Inferior parietal cortex (tissue), 1 donor: ENCODE results near the gene SPATA6L.

Experiments
- DNase-seq: peaks from one replicate; pipeline ENCODE4 v3.0.0-alpha.2; 2016; ENCODE audit errors: extremely low spot score

The SPATA6L gene, protein sequence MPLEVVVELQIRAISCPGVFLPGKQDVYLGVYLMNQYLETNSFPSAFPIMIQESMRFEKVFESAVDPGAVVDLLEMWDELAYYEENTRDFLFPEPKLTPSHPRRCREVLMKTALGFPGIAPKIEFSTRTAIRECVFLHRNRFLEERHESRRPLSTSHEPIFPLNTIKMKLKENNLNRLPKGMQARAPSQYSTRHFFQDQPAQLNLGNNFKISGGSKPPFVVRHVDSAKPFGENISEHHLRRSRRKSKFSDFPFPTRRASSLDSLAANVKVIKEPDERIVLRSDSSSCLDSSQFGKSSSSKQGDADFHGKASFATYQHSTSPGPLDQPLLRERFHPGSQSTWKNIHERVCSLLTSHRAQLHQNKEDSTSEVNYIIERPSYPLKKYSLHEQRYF

DNA sequence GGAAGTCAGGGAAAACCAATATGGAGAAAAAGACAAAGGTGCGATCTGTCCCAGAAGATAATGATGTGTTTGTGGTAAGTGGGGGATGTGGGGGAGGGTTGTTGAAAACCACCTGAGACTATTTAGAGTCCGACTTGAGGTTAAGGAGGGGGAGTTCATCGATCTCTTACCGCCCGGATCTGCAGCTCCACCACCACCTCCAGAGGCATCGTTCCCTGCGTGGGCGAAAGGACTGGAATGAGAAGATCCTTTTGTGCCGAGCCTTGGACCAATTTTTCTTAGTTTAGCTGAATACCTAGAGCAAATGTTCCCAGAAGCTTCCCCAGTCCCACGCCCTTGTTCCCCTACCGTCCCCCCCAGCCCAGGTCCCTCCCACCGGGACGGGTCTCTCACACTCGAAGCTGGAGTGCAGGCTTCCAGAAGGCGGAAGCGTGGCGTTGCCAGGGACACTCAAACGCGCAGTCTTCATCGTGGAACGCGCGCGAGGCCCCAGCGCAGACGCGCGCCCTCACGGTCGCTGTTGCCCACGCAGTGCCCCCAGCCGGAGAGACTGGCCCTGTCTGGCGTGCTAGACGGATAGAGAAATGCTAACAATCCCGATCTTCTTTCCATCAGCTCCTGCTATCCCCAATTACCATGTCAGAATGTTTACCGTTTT is at the start of gene SPATA6L:
TSS of gene SPATA6L (minus strand) at position 439 of the 658 bp plus-strand sequence. CDS start at position 209, 230 bp downstream.
- peak; percentile 56 for DNase-seq

DNA sequence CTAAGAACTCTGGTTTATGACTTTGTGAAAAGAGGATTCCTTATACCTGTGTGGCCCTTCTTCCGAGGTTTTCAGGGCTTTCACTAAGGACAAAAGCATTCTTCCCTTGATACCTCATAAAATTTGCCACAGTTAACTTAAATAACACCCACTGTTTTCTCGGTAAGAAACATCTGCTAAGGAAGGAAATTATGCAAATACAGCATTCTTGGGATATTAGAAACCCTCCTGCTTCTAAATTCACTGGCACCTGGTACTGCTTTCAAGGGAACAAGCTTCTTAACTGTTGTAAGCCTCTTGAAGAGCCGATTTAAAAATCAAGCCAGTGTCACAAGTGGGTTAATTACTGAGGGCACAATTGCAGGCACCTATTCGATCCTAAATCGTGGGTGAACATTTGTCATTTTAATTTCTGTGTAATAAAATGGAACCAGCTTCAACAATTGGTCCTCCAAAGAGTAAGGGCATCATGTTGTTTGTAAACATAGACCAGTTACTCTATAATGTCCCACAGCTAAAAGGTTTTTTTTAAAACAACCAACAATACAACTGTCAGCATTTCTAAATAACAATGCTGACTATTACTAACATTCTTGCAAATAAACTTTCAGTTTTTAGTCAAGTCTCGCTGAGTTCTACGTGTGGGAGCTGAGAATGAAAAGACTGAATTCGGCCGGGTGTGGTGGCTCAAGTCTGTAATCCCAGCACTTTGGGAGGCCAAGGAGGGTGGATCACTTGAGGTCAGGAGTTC is 48.2 kb upstream of the SPATA6L start:
- no peak for DNase-seq

DNA sequence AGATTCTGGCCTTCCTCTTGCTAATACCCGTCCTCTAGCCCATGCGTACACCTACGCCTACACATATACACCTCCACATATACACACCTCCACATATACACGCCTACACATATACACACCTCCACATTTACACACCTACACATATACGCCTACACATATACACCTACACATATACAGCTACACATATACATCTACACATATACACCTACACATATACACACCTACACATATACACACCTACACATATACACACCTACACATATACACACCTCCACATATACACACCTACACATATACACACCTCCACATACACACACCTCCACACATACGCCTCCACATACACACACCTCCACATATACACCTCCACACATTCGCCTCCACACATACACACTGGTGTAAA is 47.6 kb upstream of the SPATA6L start:
- DNase-seq = no peak

DNA sequence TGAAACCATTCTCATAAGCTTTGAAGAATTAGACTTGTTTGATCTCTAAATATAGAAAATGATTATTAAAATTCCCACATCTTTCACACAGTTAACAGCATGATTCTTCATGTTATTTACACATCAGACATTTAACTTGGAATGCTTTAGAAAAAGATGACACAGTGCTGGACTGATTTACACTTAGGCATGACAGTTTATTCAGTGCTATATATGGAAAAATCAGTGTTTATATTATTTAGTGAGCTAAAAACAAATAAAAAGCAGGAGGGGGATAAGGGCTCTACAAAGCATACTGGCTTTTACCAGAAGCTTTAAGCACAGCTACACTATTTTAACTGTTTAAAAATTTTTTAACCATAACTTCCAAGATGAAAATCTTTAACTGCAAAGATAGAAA is 43.1 kb upstream of the SPATA6L start:
- no peak for DNase-seq

DNA sequence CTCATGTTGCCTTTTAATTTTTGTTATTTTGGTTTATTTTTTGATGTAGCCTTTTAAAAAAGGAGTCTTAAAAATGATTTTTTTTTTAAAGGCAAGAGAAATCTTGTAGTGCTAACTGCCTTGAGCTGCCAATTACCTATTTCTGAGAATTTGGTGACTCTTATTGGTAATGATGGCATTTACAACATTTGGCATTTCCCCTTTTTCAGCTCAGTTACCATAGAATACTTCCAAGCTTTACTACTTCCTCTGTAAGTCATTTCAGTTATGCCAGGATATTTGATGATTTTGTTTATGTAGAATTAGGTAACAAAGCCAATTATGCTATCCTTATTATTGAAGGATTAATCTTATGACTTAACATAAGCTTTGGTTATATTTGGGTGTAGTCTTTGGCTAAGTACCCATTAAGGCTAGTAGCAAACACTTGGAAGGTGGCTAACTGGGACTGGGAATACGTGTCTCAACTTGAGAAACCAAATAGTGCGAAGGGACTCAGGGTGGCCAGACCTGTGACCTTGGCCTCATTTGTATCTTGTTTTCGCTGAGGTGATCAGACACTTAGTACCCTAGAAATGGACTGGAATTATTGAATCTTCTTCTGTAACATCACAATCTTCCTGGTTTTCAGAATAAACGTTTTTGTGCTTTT is 40.8 kb upstream of the SPATA6L start:
- DNase-seq = no peak

DNA sequence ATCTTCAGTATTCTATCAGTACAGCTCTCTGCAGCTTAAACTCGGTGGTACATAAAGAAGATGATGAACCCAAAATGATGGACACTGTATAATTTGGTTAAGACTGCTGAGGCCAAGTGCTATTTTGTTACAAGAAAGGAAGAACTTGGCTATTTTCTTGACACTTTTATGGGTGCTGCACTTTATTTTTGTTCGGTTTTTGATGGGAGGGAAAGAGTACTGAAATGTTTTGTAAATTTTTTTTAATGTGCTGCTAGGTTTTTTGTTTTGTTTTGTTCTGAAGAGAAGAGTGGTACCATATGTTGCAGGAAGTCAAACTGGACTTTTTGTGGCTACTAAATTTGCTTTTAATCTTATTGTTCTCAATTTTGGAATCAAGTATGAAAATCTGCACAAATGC is 39.7 kb upstream of the SPATA6L start:
- no peak for DNase-seq

DNA sequence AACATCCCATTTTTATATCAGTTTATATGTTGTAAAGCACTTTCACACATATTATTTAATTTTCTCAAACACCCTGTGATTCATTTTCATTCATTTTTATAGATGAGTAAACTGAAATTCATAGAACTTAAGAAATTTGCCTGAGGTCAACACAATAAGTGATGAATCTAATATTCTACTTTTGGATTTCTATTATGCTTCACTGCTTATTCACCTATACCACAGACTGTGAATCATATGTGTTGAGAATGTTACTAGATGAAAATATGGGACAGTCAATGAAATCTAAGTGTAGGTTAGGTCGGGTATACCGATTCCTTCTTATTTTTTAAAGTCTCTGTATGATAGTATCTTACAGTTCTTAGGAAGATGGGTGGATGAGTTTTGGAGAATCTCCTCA is 37.8 kb upstream of the SPATA6L start:
- DNase-seq = no peak

DNA sequence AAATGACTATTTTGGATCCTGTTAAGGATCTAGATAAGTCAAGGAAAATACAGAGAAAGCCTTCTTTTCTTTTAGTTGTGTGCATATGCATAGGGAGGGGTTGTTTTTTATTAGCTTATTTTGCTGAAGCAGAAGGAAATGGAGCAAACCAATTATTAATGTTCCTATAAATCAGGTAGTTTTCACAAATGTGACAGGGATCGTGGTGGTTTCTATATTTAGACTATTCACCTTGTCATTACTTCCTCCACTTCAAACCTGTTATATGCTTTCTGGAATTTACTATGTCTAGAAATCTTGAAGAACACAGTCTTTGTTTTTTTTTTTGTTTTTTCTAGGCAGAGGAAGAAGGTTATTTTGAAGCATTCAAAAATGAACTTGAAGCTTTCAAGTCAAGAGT is 35.2 kb upstream of the SPATA6L start:
- no peak for DNase-seq

DNA sequence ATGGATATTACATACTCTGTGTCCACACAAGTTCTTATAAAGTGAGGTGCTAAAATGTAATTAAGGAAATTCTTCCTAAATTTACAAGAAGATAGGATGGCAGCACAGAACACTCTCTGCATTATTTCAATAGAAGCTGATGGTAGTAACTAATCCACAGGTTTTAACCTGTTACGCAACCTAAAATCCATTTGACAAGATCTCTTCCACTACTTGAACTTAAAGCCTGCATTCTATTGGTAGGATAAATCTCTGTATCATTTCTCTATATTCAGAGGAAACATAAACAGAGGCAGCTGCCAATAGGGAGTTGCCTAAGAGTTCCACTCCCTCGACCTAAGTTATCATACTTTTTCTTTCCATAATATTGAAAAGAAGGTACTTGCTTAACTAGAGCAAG is 34.7 kb upstream of the SPATA6L start:
- no peak for DNase-seq

DNA sequence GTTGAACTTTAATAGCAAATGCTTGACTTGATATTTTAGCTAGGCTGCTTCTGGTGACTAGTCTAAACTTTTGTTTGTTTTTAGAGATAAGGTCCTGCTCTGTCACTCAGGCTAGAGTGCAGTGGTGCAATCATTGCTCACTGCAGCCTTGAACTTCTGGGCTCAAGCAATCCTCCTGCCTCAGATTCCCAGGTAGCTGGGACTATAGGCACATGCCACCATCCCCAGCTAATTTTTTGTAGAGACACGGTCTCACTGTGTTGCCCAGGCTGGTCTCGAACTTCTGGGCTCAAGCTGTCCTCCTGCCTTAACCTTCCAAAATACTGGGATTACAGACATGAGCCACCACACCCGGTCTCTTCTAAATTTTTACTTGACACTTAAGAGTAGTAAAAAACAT is 33.8 kb upstream of the SPATA6L start:
- no peak for DNase-seq

DNA sequence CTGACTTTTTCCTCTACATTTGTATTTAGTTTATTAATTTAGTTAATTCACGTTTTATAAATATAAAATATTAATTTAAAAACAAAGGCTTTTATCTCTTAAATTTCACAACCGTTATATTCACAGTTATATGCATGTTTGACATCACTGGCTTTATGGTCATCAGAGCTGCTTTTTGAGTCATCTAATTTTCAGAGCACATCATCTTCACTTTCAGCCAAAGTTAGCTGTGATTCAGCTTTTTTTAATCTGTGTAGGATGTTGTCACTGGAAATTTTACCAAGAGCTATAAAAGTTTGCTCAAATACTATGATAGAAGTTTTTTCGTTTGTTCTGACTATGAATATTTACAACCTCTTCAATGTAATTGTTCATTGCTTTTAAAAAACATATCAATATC is 25.5 kb upstream of the SPATA6L start:
- DNase-seq = no peak

DNA sequence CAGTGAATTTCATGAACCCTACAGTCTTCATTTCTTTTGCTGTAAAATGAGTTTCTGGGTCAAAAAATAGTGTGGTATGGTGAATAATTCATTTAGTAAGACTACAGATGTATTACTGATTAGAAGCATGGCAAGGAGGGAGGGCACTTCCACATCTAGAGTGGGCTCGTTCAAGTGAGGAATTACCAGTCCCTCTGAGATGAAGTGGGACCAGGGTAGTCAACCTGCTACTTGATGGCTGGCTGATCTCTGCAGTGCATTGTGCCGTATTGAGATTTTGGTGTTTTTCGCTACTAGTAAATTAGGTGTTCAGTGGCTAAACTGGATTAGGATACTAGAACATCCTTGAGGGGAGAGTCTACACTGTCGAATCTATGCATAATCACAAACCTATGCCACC is 23.9 kb upstream of the SPATA6L start:
- no peak for DNase-seq

DNA sequence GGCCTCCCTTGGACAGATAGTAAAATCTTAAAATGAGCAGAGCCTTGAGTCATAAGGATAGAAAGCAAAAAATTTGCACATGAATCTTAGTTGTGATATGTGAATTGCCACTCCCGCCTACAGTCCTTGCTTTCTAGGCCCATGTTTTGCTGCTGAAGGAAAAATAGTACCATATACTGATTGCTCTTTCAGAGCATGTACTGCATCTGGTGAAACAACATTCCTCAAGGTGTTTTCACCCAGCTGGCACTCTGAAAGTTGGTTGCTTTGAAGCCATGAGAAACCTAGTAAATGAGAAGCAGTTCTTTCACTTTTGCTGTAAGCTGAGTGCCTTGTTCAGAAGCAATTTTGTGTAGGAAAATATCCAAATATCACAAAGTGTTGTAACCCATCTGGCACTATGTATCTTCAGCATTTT is 23.4 kb upstream of the SPATA6L start:
- DNase-seq = no peak

DNA sequence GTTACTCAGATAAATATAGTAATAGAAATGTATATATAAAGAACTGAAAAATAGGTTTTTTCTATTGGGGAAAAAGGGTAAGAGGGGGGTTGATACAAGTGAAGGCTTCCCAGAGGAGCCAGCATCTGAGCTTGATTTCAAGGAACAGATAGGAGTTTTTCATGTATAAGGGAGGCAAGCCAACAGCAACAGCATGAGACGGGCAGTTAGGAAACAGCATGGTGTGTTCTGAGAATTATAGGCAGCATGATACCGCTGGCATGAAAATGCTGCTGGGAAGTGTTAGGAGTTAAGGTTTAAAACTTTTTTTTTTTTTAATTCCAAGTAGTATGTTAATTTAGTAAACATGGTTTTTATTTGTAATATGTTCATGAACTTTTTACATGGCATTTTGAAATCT is 22.7 kb upstream of the SPATA6L start:
- no peak for DNase-seq

DNA sequence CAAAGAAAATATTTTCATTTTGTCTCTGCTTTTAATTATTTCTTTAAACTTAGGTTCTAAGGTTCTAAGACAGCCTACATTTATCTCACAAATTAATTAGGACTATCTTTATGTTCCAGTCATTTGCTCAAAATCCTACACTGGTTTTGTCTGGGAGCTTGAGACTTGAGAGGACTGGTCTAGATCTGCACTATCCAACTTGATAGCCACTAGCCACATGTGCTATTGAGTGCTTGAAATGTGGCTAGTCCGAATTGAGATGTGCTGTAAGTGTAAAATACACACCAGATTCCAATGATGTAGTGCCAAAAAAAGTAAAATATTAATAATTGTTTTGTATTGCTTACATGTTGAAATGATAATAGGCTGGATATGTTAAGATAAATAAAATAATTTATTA is 20.3 kb upstream of the SPATA6L start:
- no peak for DNase-seq

DNA sequence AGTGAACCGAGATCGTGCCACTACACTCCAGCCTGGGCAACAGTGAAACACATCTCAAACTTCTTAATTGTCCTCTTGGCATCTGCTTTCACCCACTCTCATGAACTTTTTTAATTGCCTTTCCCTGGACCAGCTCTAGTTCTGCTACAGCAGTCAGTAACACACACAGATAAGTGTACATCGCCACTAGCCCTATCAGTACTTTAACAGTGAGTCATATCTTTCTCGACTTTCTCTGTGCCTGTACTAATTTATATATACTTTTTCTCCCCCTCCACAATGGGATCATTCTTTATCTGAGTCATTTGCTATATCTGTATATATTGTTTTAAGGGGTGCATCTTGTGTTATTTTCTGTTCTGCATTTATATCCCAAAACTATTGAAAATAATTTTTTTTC is 19.8 kb upstream of the SPATA6L start:
- no peak for DNase-seq

DNA sequence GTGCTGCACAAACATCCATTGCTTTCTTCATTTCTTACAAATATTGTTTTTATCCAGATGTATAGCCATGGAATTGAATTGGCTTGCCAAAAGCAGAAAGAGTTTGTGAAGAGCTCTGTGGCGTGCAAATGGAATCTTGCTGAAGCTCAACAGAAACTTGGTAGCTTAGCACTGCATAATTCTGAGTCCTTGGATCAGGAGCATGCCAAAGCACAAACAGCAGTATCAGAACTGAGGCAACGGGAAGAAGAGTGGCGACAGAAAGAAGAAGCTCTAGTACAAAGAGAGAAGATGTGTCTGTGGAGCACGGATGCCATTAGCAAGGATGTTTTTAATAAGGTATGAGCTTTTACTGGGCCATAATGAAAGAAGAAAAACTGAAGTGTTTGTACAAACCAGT is 18.5 kb upstream of the SPATA6L start:
- no peak for DNase-seq

DNA sequence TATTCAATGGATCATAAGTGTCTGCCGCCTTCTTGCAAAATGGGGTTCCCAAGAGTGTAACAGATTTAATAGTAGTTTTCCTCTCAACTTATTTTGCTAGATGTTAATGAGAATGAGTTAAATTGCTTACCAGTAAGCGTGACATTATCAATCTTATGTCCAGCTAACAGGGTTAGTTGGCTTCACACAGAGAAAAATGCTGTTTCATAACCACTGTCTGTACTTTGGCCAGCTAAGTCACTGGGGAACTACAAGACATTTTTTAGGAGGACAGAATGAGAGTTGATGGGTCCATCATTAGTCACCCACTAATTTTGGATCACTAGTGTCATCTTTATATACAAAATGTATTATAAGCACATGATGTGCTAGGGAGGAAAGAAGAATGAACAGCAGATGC is 14.5 kb upstream of the SPATA6L start:
- no peak for DNase-seq

DNA sequence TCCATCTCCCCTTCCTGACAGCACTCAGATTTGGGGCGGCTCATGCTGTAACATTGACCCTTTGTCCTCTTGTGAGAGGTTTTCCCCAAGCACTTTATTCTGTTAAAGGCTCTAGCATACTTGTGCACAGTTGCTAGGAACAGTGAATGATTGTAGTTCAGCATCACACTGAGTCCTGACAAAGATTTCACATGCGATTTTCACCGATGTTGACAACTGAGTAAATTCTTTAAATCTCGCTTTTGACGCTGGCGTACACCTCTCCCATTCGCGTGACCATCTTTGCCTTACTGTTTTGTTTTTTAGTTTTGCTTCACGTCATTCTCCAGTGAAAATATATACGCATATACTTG is 13.9 kb upstream of the SPATA6L start:
- peak; percentile 48 for DNase-seq

DNA sequence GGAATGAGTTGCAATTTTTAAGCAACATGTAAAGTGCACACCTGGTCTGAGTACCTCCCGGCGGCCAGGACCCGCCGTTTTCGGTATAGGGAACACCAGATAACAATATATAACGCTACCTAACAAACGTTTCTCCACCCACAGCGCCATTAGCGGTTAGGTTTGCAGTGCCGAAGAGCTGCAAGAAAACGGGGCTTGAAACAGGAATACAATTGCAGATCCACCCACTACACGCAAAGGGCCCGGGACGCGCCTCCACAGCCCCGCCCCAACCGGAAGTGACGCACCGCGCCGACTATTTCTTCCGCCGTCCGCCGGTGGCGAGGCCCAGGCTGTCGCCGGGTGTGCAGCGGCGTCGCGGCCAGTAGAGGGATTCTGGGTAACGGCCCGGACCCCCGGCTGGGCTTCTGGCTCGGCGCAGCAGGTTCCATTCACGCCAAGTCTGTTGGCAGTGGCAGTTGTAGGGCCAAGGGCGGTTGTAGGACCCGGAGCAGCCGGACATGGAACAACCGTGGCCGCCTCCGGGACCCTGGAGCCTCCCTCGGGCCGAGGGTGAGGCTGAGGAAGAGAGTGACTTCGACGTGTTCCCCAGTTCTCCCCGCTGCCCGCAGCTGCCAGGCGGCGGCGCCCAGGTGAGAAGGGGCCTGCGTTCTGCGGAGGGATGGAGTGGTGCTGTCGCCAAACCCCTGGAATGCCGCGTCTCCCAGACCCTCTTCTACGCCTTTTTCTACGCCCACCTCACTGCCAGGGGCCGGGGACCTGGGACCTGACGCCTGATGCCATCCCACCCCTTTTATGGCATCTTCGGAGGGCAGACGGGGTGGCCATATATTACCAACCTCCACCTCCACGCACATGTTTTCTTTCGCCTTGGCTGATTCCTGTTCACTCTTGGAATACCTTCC is 13.2 kb upstream of the SPATA6L start, which contains the start of gene CDC37L1:
TSS of gene CDC37L1 (plus strand) at position 302 of the 905 bp plus-strand sequence. CDS start at position 501, 199 bp downstream.
- DNase-seq = peak; percentile 93

DNA sequence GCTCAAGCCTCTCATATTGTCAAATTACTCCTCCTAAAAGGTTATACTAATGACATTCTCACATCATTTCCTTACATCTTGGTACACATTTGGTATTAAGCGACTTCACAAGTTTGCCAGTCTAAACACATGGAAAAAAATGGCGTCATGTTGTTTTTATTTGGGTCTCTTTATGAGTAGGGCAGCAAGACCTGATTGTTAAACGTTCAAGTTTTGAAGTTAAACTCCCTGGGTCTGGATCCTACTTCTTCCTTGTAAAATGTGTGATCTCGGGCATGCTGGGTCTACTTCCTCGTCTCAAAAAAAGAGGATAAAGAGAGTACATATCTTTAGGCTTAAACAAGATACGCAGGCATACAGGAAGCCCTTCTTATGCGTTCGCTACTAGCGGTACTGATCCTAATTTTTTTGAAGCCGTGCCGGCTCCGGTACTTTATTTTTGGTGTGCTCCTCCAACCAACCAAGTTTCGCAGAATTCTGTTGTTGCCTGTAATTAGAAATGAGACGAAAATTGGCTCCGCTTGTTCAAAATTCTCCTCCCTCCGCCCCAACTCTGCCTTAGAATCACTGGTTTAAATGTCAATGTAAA is 12.5 kb upstream of the SPATA6L start:
- DNase-seq = peak; percentile 72
